IMR-90 (cell line): ENCODE data around the gene HSD3B2. TPM values are rescaled to one million over a fixed set of nuclear protein-coding genes. Genes with fewer than 3 reads are reported as not detected.

Experiments used
- ATAC-seq: fragments of 200-7000 bp; cut with Tn5 transposase; 2 replicates; pipeline ENCODE4 v1.9.1; 2020; ENCODE audit warnings: low read depth, mild to moderate bottlenecking, moderate library complexity
- BruUV-seq: library from RNA; stranded (reverse); fragments of 400-500 nt; replicated peaks from 2 replicates; lab custom pipeline; 2021; lab: Mats Ljungman, UMichigan
- CTCF ChIA-PET: fragments of 300-600 bp; formaldehyde crosslinking; extraction: SDS; loops from one replicate; lab custom pipeline; 2021; ENCODE audit warnings: antibody characterized with exemption; lab: Yijun Ruan, JAX
- POLR2A ChIA-PET: fragments of 300-600 bp; sonication (Branson Sonifier 250); formaldehyde crosslinking; loops from one replicate; lab custom pipeline; 2022; ENCODE audit warnings: antibody characterized with exemption; ENCODE audit not compliant: unreplicated experiment; lab: Charles Lee
- DNase-seq: peaks from one replicate; pipeline ENCODE4 v3.0.0; 2013
- H2AFZ ChIP-seq: replicated peaks from 2 replicates; pipeline ENCODE3; 2013; ENCODE audit warnings: low read length, mild to moderate bottlenecking; ENCODE audit not compliant: poor library complexity
- H2AK5ac ChIP-seq: 2 replicates; pipeline ENCODE4 v1.6.1; 2013; ENCODE audit warnings: low read depth, low read length, inconsistent platforms
- H2AK9ac ChIP-seq: replicated peaks from 2 replicates; pipeline ENCODE3; 2013; ENCODE audit warnings: mild to moderate bottlenecking, low read depth, low read length, moderate library complexity; ENCODE audit not compliant: poor library complexity
- H2BK120ac ChIP-seq: 2 replicates; pipeline ENCODE4 v1.6.1; 2013; ENCODE audit warnings: low read depth, low read length, inconsistent platforms
- H2BK15ac ChIP-seq: 3 replicates; pipeline ENCODE4 v1.6.1; 2013; ENCODE audit warnings: low read depth, low read length, inconsistent platforms
- H2BK20ac ChIP-seq: 2 replicates; pipeline ENCODE4 v1.6.1; 2013; ENCODE audit warnings: low read depth, mild to moderate bottlenecking, inconsistent platforms, low read length, moderate library complexity
- H2BK5ac ChIP-seq: 2 replicates; pipeline ENCODE4 v1.6.1; 2013; ENCODE audit warnings: mild to moderate bottlenecking, low read depth, low read length, inconsistent platforms; ENCODE audit not compliant: poor library complexity, severe bottlenecking
- H3K14ac ChIP-seq: replicated peaks from 2 replicates; pipeline ENCODE4 v1.6.1; 2013; ENCODE audit warnings: low read depth, low read length, inconsistent platforms
- H3K18ac ChIP-seq: 2 replicates; pipeline ENCODE4 v1.6.1; 2013; ENCODE audit warnings: low read depth, low read length, control low read depth
- H3K23ac ChIP-seq: 2 replicates; pipeline ENCODE4 v1.6.1; 2013; ENCODE audit warnings: low read depth, low read length, inconsistent platforms
- H3K27ac ChIP-seq: 2 replicates; pipeline ENCODE4 v1.5.1; 2013; ENCODE audit warnings: mild to moderate bottlenecking, control low read depth, low read length; ENCODE audit not compliant: insufficient read depth
- H3K27me3 ChIP-seq: 2 replicates; pipeline ENCODE4 v1.6.1; 2013; ENCODE audit warnings: low read length; ENCODE audit not compliant: control insufficient read depth, insufficient read depth
- H3K36me3 ChIP-seq: 2 replicates; pipeline ENCODE4 v1.6.1; 2013; ENCODE audit warnings: low read length, mixed read lengths; ENCODE audit not compliant: control insufficient read depth, insufficient read depth
- H3K4ac ChIP-seq: 2 replicates; pipeline ENCODE4 v1.6.1; 2013; ENCODE audit warnings: low read depth, low read length, inconsistent platforms
- H3K4me1 ChIP-seq: 2 replicates; pipeline ENCODE4 v1.6.1; 2013; ENCODE audit warnings: low read length, mixed read lengths; ENCODE audit not compliant: control insufficient read depth, insufficient read depth
- H3K4me2 ChIP-seq: 2 replicates; pipeline ENCODE4 v1.6.1; 2013; ENCODE audit warnings: low read depth, mild to moderate bottlenecking, control low read depth, low read length, moderate library complexity
- H3K4me3 ChIP-seq: 2 replicates; pipeline ENCODE4 v1.5.1; 2013; ENCODE audit warnings: low read depth, mild to moderate bottlenecking, control low read depth, low read length, moderate library complexity; ENCODE audit not compliant: insufficient read depth
- H3K56ac ChIP-seq: 2 replicates; pipeline ENCODE4 v1.6.1; 2013; ENCODE audit warnings: low read length, inconsistent platforms; ENCODE audit not compliant: insufficient read depth; ENCODE audit errors: extremely low read depth
- H3K79me1 ChIP-seq, 2 experiments: 2 replicates each; pipeline ENCODE4 v1.6.1; 2013; ENCODE audit warnings: low read length in 2 of 2, inconsistent platforms in 1 of 2, low read depth in 1 of 2
- H3K9ac ChIP-seq: 2 replicates; pipeline ENCODE4 v1.6.1; 2013; ENCODE audit warnings: low read depth, low read length, control low read depth
- H3K9me1 ChIP-seq: 2 replicates; pipeline ENCODE4 v1.6.1; 2013; ENCODE audit warnings: low read length, inconsistent platforms; ENCODE audit not compliant: insufficient read depth
- H3K9me3 ChIP-seq: 2 replicates; pipeline ENCODE4 v1.6.1; 2013; ENCODE audit warnings: low read length; ENCODE audit not compliant: control insufficient read depth, insufficient read depth
- H4K20me1 ChIP-seq: 2 replicates; pipeline ENCODE4 v1.6.1; 2013; ENCODE audit warnings: low read length, inconsistent platforms; ENCODE audit not compliant: insufficient read depth
- H4K5ac ChIP-seq: 2 replicates; pipeline ENCODE4 v1.6.1; 2013; ENCODE audit warnings: mild to moderate bottlenecking, low read depth, low read length, control low read depth
- H4K8ac ChIP-seq, 2 experiments: 2 replicates each; pipeline ENCODE4 v1.6.1; 2013; ENCODE audit warnings: low read depth in 2 of 2, low read length in 2 of 2, control low read depth in 1 of 2, inconsistent platforms in 1 of 2
- H4K91ac ChIP-seq: 2 replicates; pipeline ENCODE4 v1.6.1; 2013; ENCODE audit warnings: low read depth, low read length, inconsistent platforms; ENCODE audit not compliant: insufficient read depth
- CHD1 ChIP-seq: IDR thresholded peaks from 2 replicates; pipeline ENCODE4 v1.6.1; 2012; ENCODE audit warnings: low read depth, low read length, improper control_type of control experiment
- CTCF ChIP-seq: conservative IDR thresholded peaks from 2 replicates; pipeline ENCODE4 v1.5.1; 2012; ENCODE audit warnings: mild to moderate bottlenecking, low read depth, low read length, improper control_type of control experiment
- MAFK ChIP-seq: IDR thresholded peaks from 2 replicates; pipeline ENCODE4 v1.6.1; 2012; ENCODE audit warnings: low read depth, low read length, improper control_type of control experiment
- MXI1 ChIP-seq: IDR thresholded peaks from 2 replicates; pipeline ENCODE4 v1.6.1; 2012; ENCODE audit warnings: low read depth, mild to moderate bottlenecking, low read length, moderate library complexity, borderline replicate concordance
- USF2 ChIP-seq: fragments of 150-350 bp; IDR thresholded peaks from 2 replicates; pipeline ENCODE4 v1.6.1; 2017; ENCODE audit warnings: mild to moderate bottlenecking, antibody characterized with exemption, low read length, low read depth
- dilution Hi-C: fragments of 300-500 bp; cut with HindIII; formaldehyde crosslinking; loops from one replicate; pipeline ENCODE4 v1.14.3; 2018; ENCODE audit warnings: low sequenced_read_pairs; ENCODE audit not compliant: unreplicated experiment
- in situ Hi-C: fragments of 300-500 bp; cut with MboI; formaldehyde crosslinking; loops from 3 replicates; pipeline ENCODE4 v1.14.3; 2019; ENCODE audit warnings: low sequenced_read_pairs, inconsistent platforms, mixed read lengths
- intact Hi-C: fragments of 100-400 bp; cut with micrococcal nuclease; formaldehyde crosslinking; loops from 2 replicates; pipeline ENCODE4 v1.10.0; 2022
- polyA plus RNA-seq, 3 experiments: library from polyadenylated mRNA; depleted of rRNA; stranded (reverse); fragments of >200 nt; gene quantifications; 2 replicates each; pipeline ENCODE4 v1.2.3, GENCODE V29; 2012; ENCODE audit warnings: low replicate concordance in 1 of 3
- total RNA-seq: library from RNA; depleted of rRNA; stranded (reverse); fragments of >200 nt; gene quantifications from 2 replicates; pipeline ENCODE4 v1.2.3, GENCODE V29; 2012

HSD3B2 gene
- total and polyA plus RNA-seq, 2 of the 4 experiments (the other 2 are of a cell fraction), result not detected

GRCh38 chr1:119446321-119446720, 31.4 kb downstream of the HSD3B2 start:
- Histone ChIP-seq H2BK5ac (no peak overlapping the region), H2AK5ac (no peak overlapping the region), H3K36me3 (no peaks in the 10 kb centered on the region), H4K91ac (no peak overlapping the region), H3K9me3 (no peaks in the 10 kb centered on the region), H3K14ac (no peak overlapping the region), H2BK120ac (no peak overlapping the region), H2AK9ac (no peak overlapping the region), H3K4me3 (no peak overlapping the region), H3K4me1 (no peaks in the 10 kb centered on the region), H2BK15ac (no peak overlapping the region), H4K8ac (no peak overlapping the region), H3K27me3 (no peaks in the 10 kb centered on the region; the same call in 1 of the 2 replicates), H3K56ac (no peak overlapping the region), H2BK20ac (no peak overlapping the region), H3K9ac (no peak overlapping the region), H3K18ac (no peak overlapping the region), H3K79me1 (no peaks in the 10 kb centered on the region), H4K5ac (no peak overlapping the region), H3K4ac (no peak overlapping the region), H3K27ac (no peak overlapping the region), H3K4me2 (no peak overlapping the region), H4K20me1 (no peaks in the 10 kb centered on the region), H2AFZ (no peak overlapping the region), H3K9me1 (no peaks in the 10 kb centered on the region), H3K23ac (no peak overlapping the region)
- intact Hi-C loops (no loop called here), in situ Hi-C loops (no loop called here), dilution Hi-C loops (no loop called here)
- BruUV-seq, result no TSS peak
- ATAC-seq (no peak), DNase-seq (no peak)
- ChIA-PET POLR2A (no interaction called here), CTCF (no interaction called here)
- TF ChIP-seq MXI1 (no peak), MAFK (no peak), CHD1 (no peak), USF2 (no peak), CTCF (no peak)
